HepG2 (cell line): ENCODE results near the gene ISG20L2. TPM values are rescaled to one million over a fixed set of nuclear protein-coding genes. Genes with fewer than 3 reads are reported as not detected.

Experiments
- BCL6 ChIP-seq: IDR thresholded peaks from 2 replicates; pipeline ENCODE4 v1.6.1; 2016; ENCODE audit warnings: missing genetic modification reagents, missing compliant biosample characterization
- BORCS8-MEF2B ChIP-seq: sonication (generic); formaldehyde crosslinking; IDR thresholded peaks from 2 replicates; pipeline ENCODE4 v1.8.0; 2022; ENCODE audit warnings: mild to moderate bottlenecking, missing genetic modification reagents
- ETS1 ChIP-seq: sonication (generic); formaldehyde crosslinking; IDR thresholded peaks from 2 replicates; pipeline ENCODE4 v1.4.0; 2020; ENCODE audit warnings: missing genetic modification reagents
- FOXK1 ChIP-seq: sonication (generic); formaldehyde crosslinking; IDR thresholded peaks from 2 replicates; pipeline ENCODE4 v1.4.0; 2020; ENCODE audit warnings: low read depth, missing genetic modification reagents, borderline replicate concordance
- HMG20B ChIP-seq: conservative IDR thresholded peaks from 2 replicates; pipeline ENCODE4 v1.6.1; 2016; ENCODE audit warnings: missing genetic modification reagents, missing compliant biosample characterization
- PATZ1 ChIP-seq: sonication (generic); formaldehyde crosslinking; IDR thresholded peaks from 2 replicates; pipeline ENCODE4 v1.4.0; 2020; ENCODE audit warnings: missing genetic modification reagents
- PAXIP1 ChIP-seq: sonication (generic); formaldehyde crosslinking; conservative IDR thresholded peaks from 2 replicates; pipeline ENCODE4 v1.4.0; 2020; ENCODE audit warnings: mild to moderate bottlenecking, missing genetic modification reagents, moderate library complexity
- PCBP1 ChIP-seq: fragments of 200-400 bp; formaldehyde crosslinking; IDR thresholded peaks from 2 replicates; pipeline ENCODE4 v1.6.1; 2017; ENCODE audit warnings: mild to moderate bottlenecking, low read depth, low read length, borderline replicate concordance
- SAP130 ChIP-seq: IDR thresholded peaks from 2 replicates; pipeline ENCODE4 v1.6.1; 2016; ENCODE audit warnings: low read depth
- SUZ12 ChIP-seq: fragments of 150-350 bp; IDR thresholded peaks from 2 replicates; pipeline ENCODE4 v1.6.1; 2014; ENCODE audit warnings: low read depth, low read length
- TFDP2 ChIP-seq: sonication (generic); formaldehyde crosslinking; IDR thresholded peaks from 2 replicates; pipeline ENCODE4 v1.4.0; 2020; ENCODE audit warnings: missing genetic modification reagents
- ZBTB7B ChIP-seq: sonication (generic); formaldehyde crosslinking; IDR thresholded peaks from 2 replicates; pipeline ENCODE4 v1.4.0; 2020; ENCODE audit warnings: missing genetic modification reagents
- ZKSCAN5 ChIP-seq: sonication (generic); formaldehyde crosslinking; IDR thresholded peaks from 2 replicates; pipeline ENCODE4 v1.5.1; 2020; ENCODE audit warnings: mild to moderate bottlenecking, missing genetic modification reagents
- ZMAT5 ChIP-seq: sonication (generic); formaldehyde crosslinking; IDR thresholded peaks from 2 replicates; pipeline ENCODE4 v1.5.0; 2020; ENCODE audit warnings: mild to moderate bottlenecking, low read depth, missing genetic modification reagents, borderline replicate concordance
- ZNF205 ChIP-seq: IDR thresholded peaks from 2 replicates; pipeline ENCODE4 v1.6.1; 2018; ENCODE audit warnings: missing biosample characterization, missing genetic modification reagents
- ZNF761 ChIP-seq: sonication (generic); formaldehyde crosslinking; conservative IDR thresholded peaks from 2 replicates; pipeline ENCODE4 v1.4.0; 2020; ENCODE audit warnings: mild to moderate bottlenecking, missing genetic modification reagents
- ZUFSP ChIP-seq: sonication (generic); formaldehyde crosslinking; IDR thresholded peaks from 2 replicates; pipeline ENCODE4 v1.9.0; 2021; ENCODE audit warnings: missing genetic modification reagents, mild to moderate bottlenecking, borderline replicate concordance
- polyA plus RNA-seq, 8 experiments: library from polyadenylated mRNA; depleted of rRNA in 3 of 8; stranded (reverse) in 7 of 8; unstranded in 1 of 8; fragments of >200 nt; fragmentation: Illumina TruSeq in 4 of 8; extraction: Trizol in 4 of 8; gene quantifications; 2 replicates each; pipeline versions ENCODE4 v1.2.1 to v1.2.3, GENCODE V29; 2011 to 2016; ENCODE audit warnings: low read depth in 4 of 8, missing spikeins in 1 of 8, mixed read lengths in 1 of 8; ENCODE audit not compliant: insufficient read depth in 1 of 8
- total RNA-seq, 5 experiments: library from RNA; depleted of rRNA; stranded (reverse); fragments of >200 nt; fragmentation: Illumina TruSeq; extraction: Trizol; gene quantifications; 2 replicates each; pipeline ENCODE4 v1.2.3, GENCODE V29; 2016; ENCODE audit warnings: low read depth in 1 of 5

Gene ISG20L2
- total and polyA plus RNA-seq, 2 of the 13 experiments (the other 11 are each of a cell fraction or from before 2014, with no cell fraction given), result 19.8 to 21.3 TPM

- peak; percentile 74 for TF ChIP-seq PATZ1
- 0 out of 2 replicates have a peak, but pooled peaks have one; percentile 26 for TF ChIP-seq TFDP2 (CRISPR knock-in tag)
- no peak for TF ChIP-seq ETS1 (CRISPR knock-in tag)
- TF ChIP-seq ZNF205 (CRISPR knock-in tag), result peak; percentile 19; the same call in 1 of the 2 replicates
- TF ChIP-seq PCBP1, result no peak
- 0 out of 2 replicates have a peak, but pooled peaks have one; percentile 53 for TF ChIP-seq ZKSCAN5 (CRISPR knock-in tag)
- TF ChIP-seq ZBTB7B, result 0 out of 2 replicates have a peak, but pooled peaks have one; percentile 24
- TF ChIP-seq FOXK1, result peak; percentile 14; the same call in 1 of the 2 replicates
- TF ChIP-seq HMG20B (CRISPR knock-in tag), result no peak
- 0 out of 2 replicates have a peak, but pooled peaks have one; percentile 31 for TF ChIP-seq PAXIP1
- TF ChIP-seq SUZ12, result no peak
- TF ChIP-seq SAP130, result peak; percentile 36; the same call in 1 of the 2 replicates
- no peak for TF ChIP-seq ZUFSP (CRISPR knock-in tag)
- TF ChIP-seq ZMAT5, result no peak
- TF ChIP-seq ZNF761, result 0 out of 2 replicates have a peak, but pooled peaks have one; percentile 30
- peak; percentile 18; the same call in 1 of the 2 replicates for TF ChIP-seq BCL6 (CRISPR knock-in tag)
- peak; percentile 59 for TF ChIP-seq BORCS8-MEF2B
These were observed 39.3 kb downstream of the ISG20L2 start (continued) for GRCh38 chr1:156689035-156689952.
